Hepatocyte (in vitro differentiated cells): ENCODE data around the gene CACNA1C. TPM values are rescaled to one million over a fixed set of nuclear protein-coding genes. Genes with fewer than 3 reads are reported as not detected.

Experiments
- DNase-seq: peaks from one replicate; pipeline ENCODE4 v3.0.0-alpha.2; 2016; ENCODE audit warnings: low spot score
- H2AFZ ChIP-seq: fragments of 200-600 bp; sonication (generic); 2 replicates; pipeline ENCODE4 v1.6.0; 2016; ENCODE audit warnings: antibody characterized with exemption, mild to moderate bottlenecking
- H3K27ac ChIP-seq: fragments of 200-600 bp; sonication (generic); 2 replicates; pipeline ENCODE4 v1.5.1; 2016; ENCODE audit warnings: mild to moderate bottlenecking
- H3K27me3 ChIP-seq: fragments of 200-600 bp; sonication (generic); 2 replicates; pipeline ENCODE4 v1.6.1; 2016
- H3K36me3 ChIP-seq: fragments of 200-600 bp; sonication (generic); replicated peaks from 2 replicates; pipeline ENCODE4 v1.5.1; 2016; ENCODE audit warnings: low read depth; ENCODE audit not compliant: insufficient read depth
- H3K4me1 ChIP-seq: fragments of 200-600 bp; sonication (generic); 2 replicates; pipeline ENCODE4 v1.5.1; 2016; ENCODE audit warnings: mild to moderate bottlenecking, moderate library complexity; ENCODE audit not compliant: insufficient read depth
- H3K4me2 ChIP-seq: fragments of 200-600 bp; sonication (generic); 2 replicates; pipeline ENCODE4 v1.6.0; 2016
- H3K4me3 ChIP-seq: fragments of 200-600 bp; sonication (generic); 2 replicates; pipeline ENCODE4 v1.5.1; 2016; ENCODE audit warnings: mild to moderate bottlenecking
- H3K79me2 ChIP-seq: fragments of 200-600 bp; sonication (generic); 2 replicates; pipeline ENCODE4 v1.6.0; 2017; ENCODE audit warnings: mild to moderate bottlenecking
- H3K9me2 ChIP-seq: fragments of 200-600 bp; sonication (generic); replicated peaks from 2 replicates; pipeline ENCODE4 v1.6.0; 2017; ENCODE audit warnings: mild to moderate bottlenecking; ENCODE audit not compliant: insufficient read depth
- H3K9me3 ChIP-seq: fragments of 200-600 bp; sonication (generic); 2 replicates; pipeline ENCODE4 v1.5.1; 2016; ENCODE audit warnings: low read depth, mild to moderate bottlenecking
- H4K20me1 ChIP-seq: fragments of 200-600 bp; sonication (generic); 2 replicates; pipeline ENCODE4 v1.6.0; 2016; ENCODE audit warnings: mild to moderate bottlenecking; ENCODE audit not compliant: insufficient read depth, poor library complexity, severe bottlenecking
- EZH2 ChIP-seq: fragments of 200-600 bp; sonication (generic); IDR thresholded peaks from 2 replicates; pipeline ENCODE4 v1.6.1; 2016; ENCODE audit warnings: antibody characterized with exemption, mild to moderate bottlenecking, borderline replicate concordance
- EZH2phosphoT487 ChIP-seq: fragments of 200-600 bp; sonication (generic); IDR thresholded peaks from one replicate; pipeline ENCODE4 v1.6.1; 2018; ENCODE audit warnings: antibody characterized with exemption, mild to moderate bottlenecking, low read depth, moderate library complexity; ENCODE audit not compliant: unreplicated experiment, severe bottlenecking
- WGBS: methylation state at CpG from one replicate; pipeline ENCODE4 v1.1.6; 2016; ENCODE audit warnings: low lambda C conversion rate; ENCODE audit errors: missing lambda C conversion rate; 5-methylcytosine and 5-hydroxymethylcytosine counted together
- polyA plus RNA-seq: library from polyadenylated mRNA; unstranded; fragments of >200 nt; fragmentation: Nextera tagmentation; extraction: Ambion mirVana; gene quantifications from 2 replicates; pipeline ENCODE4 v1.2.1, GENCODE V29; 2016
- total RNA-seq: library from RNA; depleted of rRNA; stranded (reverse); fragments of >200 nt; gene quantifications from 2 replicates; pipeline ENCODE4 v1.2.3, GENCODE V29; 2014
- TF ChIP-seq, protein P1 (sequence below): fragments of 200-600 bp; sonication (generic); IDR thresholded peaks from 2 replicates; pipeline ENCODE4 v1.5.1; 2016; ENCODE audit warnings: antibody characterized with exemption, mild to moderate bottlenecking; ENCODE audit not compliant: poor library complexity

Gene CACNA1C
- total and polyA plus RNA-seq, 2 experiments from 2014 or later = 3.2 to 4.0 TPM

DNA sequence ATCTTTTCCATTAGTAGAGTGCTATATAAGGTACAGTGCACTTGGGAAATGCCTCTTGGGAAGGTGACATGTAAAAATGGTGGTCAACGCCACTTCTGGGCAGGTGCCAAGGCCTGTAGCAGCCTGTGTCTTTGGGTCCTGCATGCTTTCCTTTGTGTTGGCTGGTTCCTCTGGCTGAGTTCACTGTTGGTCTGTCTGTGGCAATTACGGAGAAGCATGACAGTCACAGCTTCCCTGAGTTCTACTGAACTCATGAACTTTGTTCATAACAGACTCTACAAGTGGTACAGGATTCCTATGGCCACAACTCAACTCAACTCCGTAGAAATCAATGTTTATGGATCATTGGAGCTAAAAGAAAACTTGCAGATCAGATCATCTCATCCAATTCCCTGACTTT is 98.0 kb downstream of the CACNA1C start:
- no peak overlapping the region for H3K4me2 ChIP-seq
- no peaks in the 10 kb centered on the region for H3K9me2 ChIP-seq
- WGBS = 95% methylated on average over 3 of the region's 3 CpGs
- no peak for DNase-seq
- H2AFZ ChIP-seq = no peak overlapping the region
- no peak overlapping the region for H3K4me3 ChIP-seq
- no peak overlapping the region for H3K27ac ChIP-seq
- no peaks in the 10 kb centered on the region for H4K20me1 ChIP-seq
- TF ChIP-seq EZH2 (no peak), EZH2phosphoT487 (no peak)
- TF ChIP-seq, protein P1, sequence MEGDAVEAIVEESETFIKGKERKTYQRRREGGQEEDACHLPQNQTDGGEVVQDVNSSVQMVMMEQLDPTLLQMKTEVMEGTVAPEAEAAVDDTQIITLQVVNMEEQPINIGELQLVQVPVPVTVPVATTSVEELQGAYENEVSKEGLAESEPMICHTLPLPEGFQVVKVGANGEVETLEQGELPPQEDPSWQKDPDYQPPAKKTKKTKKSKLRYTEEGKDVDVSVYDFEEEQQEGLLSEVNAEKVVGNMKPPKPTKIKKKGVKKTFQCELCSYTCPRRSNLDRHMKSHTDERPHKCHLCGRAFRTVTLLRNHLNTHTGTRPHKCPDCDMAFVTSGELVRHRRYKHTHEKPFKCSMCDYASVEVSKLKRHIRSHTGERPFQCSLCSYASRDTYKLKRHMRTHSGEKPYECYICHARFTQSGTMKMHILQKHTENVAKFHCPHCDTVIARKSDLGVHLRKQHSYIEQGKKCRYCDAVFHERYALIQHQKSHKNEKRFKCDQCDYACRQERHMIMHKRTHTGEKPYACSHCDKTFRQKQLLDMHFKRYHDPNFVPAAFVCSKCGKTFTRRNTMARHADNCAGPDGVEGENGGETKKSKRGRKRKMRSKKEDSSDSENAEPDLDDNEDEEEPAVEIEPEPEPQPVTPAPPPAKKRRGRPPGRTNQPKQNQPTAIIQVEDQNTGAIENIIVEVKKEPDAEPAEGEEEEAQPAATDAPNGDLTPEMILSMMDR = no peak
- H3K27me3 ChIP-seq = no peaks in the 10 kb centered on the region
- H3K79me2 ChIP-seq = no peaks in the 10 kb centered on the region
- no peaks in the 10 kb centered on the region for H3K9me3 ChIP-seq
- peaks cover 2% of the 10 kb centered on the region for H3K4me1 ChIP-seq
- H3K36me3 ChIP-seq = no peaks in the 10 kb centered on the region

DNA sequence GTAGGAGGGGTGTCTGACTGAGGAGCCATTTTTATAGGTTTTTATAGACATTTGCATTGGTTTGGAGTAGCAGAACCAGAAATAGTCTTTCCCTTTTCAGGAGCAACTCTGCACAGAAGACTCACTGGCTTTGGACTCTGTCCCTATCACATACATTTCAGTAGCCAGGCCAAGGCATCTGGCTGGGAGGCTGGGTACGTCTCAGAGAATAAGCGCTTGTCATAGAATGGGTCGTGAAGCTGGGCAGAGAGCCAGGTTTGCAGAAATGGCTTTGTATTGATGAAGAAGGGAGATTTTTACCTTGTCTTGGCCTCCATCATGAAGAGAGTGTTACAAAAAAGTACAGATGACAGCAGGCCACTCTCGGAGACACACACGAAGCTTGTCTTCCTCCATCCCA is 98.6 kb downstream of the CACNA1C start:
- H3K4me2 ChIP-seq = no peak overlapping the region
- 94% methylated on average over 5 of the region's 5 CpGs for WGBS
- no peak for DNase-seq
- H3K9me3 ChIP-seq = no peaks in the 10 kb centered on the region
- TF ChIP-seq EZH2phosphoT487 (no peak), EZH2 (no peak)
- TF ChIP-seq, protein P1 = no peak
- H3K27ac ChIP-seq = no peak overlapping the region
- H3K4me1 ChIP-seq = no peaks in the 10 kb centered on the region
- H3K27me3 ChIP-seq = no peaks in the 10 kb centered on the region
- H3K79me2 ChIP-seq = no peaks in the 10 kb centered on the region
- H2AFZ ChIP-seq = no peak overlapping the region
- H3K36me3 ChIP-seq = no peaks in the 10 kb centered on the region
- no peak overlapping the region for H3K4me3 ChIP-seq
- no peaks in the 10 kb centered on the region for H3K9me2 ChIP-seq
- H4K20me1 ChIP-seq = no peaks in the 10 kb centered on the region

DNA sequence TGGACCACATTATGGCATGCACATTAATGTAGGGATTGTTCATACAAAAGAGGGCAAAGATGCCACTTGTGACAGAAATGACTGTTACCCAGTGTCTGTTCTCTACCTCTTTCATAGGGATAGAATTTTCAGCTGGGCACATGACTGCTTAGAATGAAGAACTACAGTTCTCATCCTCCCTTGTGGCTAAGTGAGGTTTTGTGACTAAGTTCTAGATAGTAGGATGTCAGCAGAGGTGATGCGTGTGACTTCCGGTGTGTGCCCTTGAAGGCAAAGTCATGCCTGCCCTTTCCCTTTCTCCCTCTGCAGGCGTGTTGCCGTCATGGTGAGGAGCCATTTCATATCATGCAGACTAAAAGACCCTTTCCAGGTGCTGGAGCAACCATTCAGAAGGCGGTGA is 99.3 kb downstream of the CACNA1C start:
- 97% methylated on average over 5 of the region's 5 CpGs for WGBS
- DNase-seq = no peak
- no peaks in the 10 kb centered on the region for H3K9me2 ChIP-seq

More for the DNA sequence above, 99.3 kb downstream of the CACNA1C start:
- H3K27me3 ChIP-seq = no peaks in the 10 kb centered on the region
- no peaks in the 10 kb centered on the region for H3K4me1 ChIP-seq
- no peak overlapping the region for H3K4me3 ChIP-seq
- no peak overlapping the region for H3K27ac ChIP-seq
- TF ChIP-seq EZH2phosphoT487 (no peak), EZH2 (no peak)
- TF ChIP-seq, protein P1 = no peak
- no peaks in the 10 kb centered on the region for H3K36me3 ChIP-seq
- H3K79me2 ChIP-seq = no peaks in the 10 kb centered on the region
- H3K9me3 ChIP-seq = no peaks in the 10 kb centered on the region
- H3K4me2 ChIP-seq = no peak overlapping the region
- no peak overlapping the region for H2AFZ ChIP-seq
- H4K20me1 ChIP-seq = no peaks in the 10 kb centered on the region
